GM23338 (cell line): ENCODE data around the gene TUB.

Experiments used
- NANOG ChIP-seq: IDR thresholded peaks from 2 replicates; pipeline ENCODE4 v1.6.1; 2016; ENCODE audit warnings: antibody characterized with exemption, borderline replicate concordance
- POLR2AphosphoS5 ChIP-seq: IDR thresholded peaks from 2 replicates; pipeline ENCODE4 v1.6.1; 2016; ENCODE audit warnings: antibody characterized with exemption, low read depth
- TF ChIP-seq, protein P1 (sequence below), 2 experiments: fragments of 200-600 bp in 1 of 2; sonication (generic) in 1 of 2; conservative IDR thresholded peaks; 2 replicates each; pipeline versions ENCODE4 v1.5.1 to v1.6.1; 2016 to 2017; ENCODE audit warnings: antibody characterized with exemption in 2 of 2, low read depth in 2 of 2, mild to moderate bottlenecking in 2 of 2, moderate library complexity in 1 of 2

DNA sequence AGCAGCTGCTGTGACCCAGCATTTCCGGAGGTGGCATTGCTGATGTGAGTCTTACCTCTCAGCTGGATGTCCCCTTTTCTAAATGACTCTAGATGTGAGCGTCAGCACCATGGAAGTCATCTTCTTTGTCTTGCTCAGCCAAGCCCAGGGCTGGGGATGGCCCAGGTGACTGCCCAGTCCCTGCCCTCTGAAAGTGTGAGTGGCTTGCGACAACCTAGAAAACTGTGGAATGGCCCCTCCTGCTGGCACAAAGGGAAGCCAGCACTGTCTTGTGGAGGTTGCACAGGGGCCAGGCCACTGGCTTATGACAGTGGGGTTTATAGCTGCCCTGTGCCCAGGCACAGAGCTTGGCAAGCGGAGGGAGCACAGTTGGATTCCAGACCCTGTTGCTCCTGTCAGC lies 6.2 kb downstream of the TUB start:
- TF ChIP-seq, protein P1, sequence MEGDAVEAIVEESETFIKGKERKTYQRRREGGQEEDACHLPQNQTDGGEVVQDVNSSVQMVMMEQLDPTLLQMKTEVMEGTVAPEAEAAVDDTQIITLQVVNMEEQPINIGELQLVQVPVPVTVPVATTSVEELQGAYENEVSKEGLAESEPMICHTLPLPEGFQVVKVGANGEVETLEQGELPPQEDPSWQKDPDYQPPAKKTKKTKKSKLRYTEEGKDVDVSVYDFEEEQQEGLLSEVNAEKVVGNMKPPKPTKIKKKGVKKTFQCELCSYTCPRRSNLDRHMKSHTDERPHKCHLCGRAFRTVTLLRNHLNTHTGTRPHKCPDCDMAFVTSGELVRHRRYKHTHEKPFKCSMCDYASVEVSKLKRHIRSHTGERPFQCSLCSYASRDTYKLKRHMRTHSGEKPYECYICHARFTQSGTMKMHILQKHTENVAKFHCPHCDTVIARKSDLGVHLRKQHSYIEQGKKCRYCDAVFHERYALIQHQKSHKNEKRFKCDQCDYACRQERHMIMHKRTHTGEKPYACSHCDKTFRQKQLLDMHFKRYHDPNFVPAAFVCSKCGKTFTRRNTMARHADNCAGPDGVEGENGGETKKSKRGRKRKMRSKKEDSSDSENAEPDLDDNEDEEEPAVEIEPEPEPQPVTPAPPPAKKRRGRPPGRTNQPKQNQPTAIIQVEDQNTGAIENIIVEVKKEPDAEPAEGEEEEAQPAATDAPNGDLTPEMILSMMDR (conservative IDR thresholded peaks at IDR 0.05; ENCODE audit: low read depth in 2 of 2): peak; percentile 55 to 76
- TF ChIP-seq POLR2AphosphoS5 (no peak), NANOG (no peak)
